Uterus (tissue), 4 donors: ENCODE results near the gene STIMATE. TPM values are rescaled to one million over a fixed set of nuclear protein-coding genes. Genes with fewer than 3 reads are reported as not detected.

Experiments
- DNase-seq, 2 donors: peaks; one replicate each; pipeline ENCODE4 v3.0.0-alpha.2; 2019 to 2020
- H3K27ac ChIP-seq, 2 donors: fragments of 200-600 bp; sonication (generic); 1 replicate in 1 of 2; 2 replicates in 1 of 2; pipeline ENCODE4 v1.5.1; 2016 to 2018
- H3K27me3 ChIP-seq, 2 donors: fragments of 200-600 bp; sonication (generic); one replicate each; pipeline ENCODE4 v1.5.1; 2018 to 2019; ENCODE audit warnings: control low read depth in 1 of 2
- H3K36me3 ChIP-seq, 2 donors: fragments of 200-600 bp; sonication (generic); one replicate each; pipeline ENCODE4 v1.5.1; 2019; ENCODE audit warnings: control low read depth in 1 of 2
- H3K4me1 ChIP-seq, 2 donors: fragments of 200-600 bp; sonication (generic); one replicate each; pipeline ENCODE4 v1.5.1; 2018 to 2019; ENCODE audit warnings: control low read depth in 1 of 2
- H3K4me3 ChIP-seq, 2 donors: fragments of 200-600 bp; sonication (generic); 1 replicate in 1 of 2; 2 replicates in 1 of 2; pipeline ENCODE4 v1.5.1; 2018 to 2019; ENCODE audit warnings: mild to moderate bottlenecking in 1 of 2
- H3K9me3 ChIP-seq, 2 donors: fragments of 200-600 bp; sonication (generic); one replicate each; pipeline ENCODE4 v1.5.1; 2019; ENCODE audit warnings: control low read depth in 1 of 2
- CTCF ChIP-seq, 4 experiments: fragments of 200-600 bp in 2 of 4; fragments of 450-650 bp in 2 of 4; sonication (generic) in 2 of 4; IDR thresholded peaks; one replicate each; pipeline ENCODE4 v1.5.1; 2016 to 2019; ENCODE audit warnings: antibody characterized with exemption in 4 of 4, mild to moderate bottlenecking in 2 of 4, moderate library complexity in 1 of 4
- POLR2A ChIP-seq, 2 donors: fragments of 450-650 bp; IDR thresholded peaks; one replicate each; pipeline ENCODE4 v1.6.1; 2016; ENCODE audit warnings: antibody characterized with exemption in 2 of 2, mild to moderate bottlenecking in 1 of 2, moderate library complexity in 1 of 2
- intact Hi-C: fragments of 100-400 bp; cut with DNase I; formaldehyde crosslinking; loops from one replicate; pipeline ENCODE4 v1.15.1; 2023; ENCODE audit warnings: low total_unique reads
- total RNA-seq, 4 donors: library from RNA; depleted of rRNA in 3 of 4; stranded (reverse); fragments of >200 nt in 3 of 4; gene quantifications; one replicate each; pipeline versions ENCODE4 v1.1.0 to v1.2.4, GENCODE V29; 2014 to 2023
- donor health status: DM: yes; HTN: yes; CAD: no.

Gene STIMATE
- total RNA-seq, 4 donors from 2014 or later, result 6.7 to 24.1 (median 21.5) TPM

- no peak for TF ChIP-seq CTCF (IDR thresholded peaks at IDR 0.05)
- no peak for TF ChIP-seq POLR2A (IDR thresholded peaks at IDR 0.05)
- Histone ChIP-seq H3K27me3 (no peaks in the 10 kb centered on the region), H3K36me3 (no peaks in the 10 kb centered on the region), H3K4me3 (no peak overlapping the region), H3K9me3 (no peaks in the 10 kb centered on the region), H3K27ac (no peak overlapping the region), H3K4me1 (no peaks in the 10 kb centered on the region)
- intact Hi-C loops, result no loop called here
- no peak for DNase-seq
Measured at GRCh38 chr3:52790337-52790736, 107.0 kb downstream of the STIMATE start.

GRCh38 chr3:52789746-52790040, 107.7 kb downstream of the STIMATE start:
- H3K36me3 ChIP-seq, result no peaks in the 10 kb centered on the region
- no peak for TF ChIP-seq POLR2A (IDR thresholded peaks at IDR 0.05)
- TF ChIP-seq CTCF (IDR thresholded peaks at IDR 0.05), result no peak
- no peaks in the 10 kb centered on the region for H3K4me1 ChIP-seq
- H3K9me3 ChIP-seq, result no peaks in the 10 kb centered on the region
- H3K27ac ChIP-seq, result no peak overlapping the region
- no peak for DNase-seq
- H3K27me3 ChIP-seq, result no peaks in the 10 kb centered on the region
- no peak overlapping the region for H3K4me3 ChIP-seq
- intact Hi-C loops, result no loop called here

- no peak overlapping the region for H3K4me3 ChIP-seq
- intact Hi-C loops, result no loop called here
- H3K27ac ChIP-seq, result no peak overlapping the region
- no peaks in the 10 kb centered on the region for H3K4me1 ChIP-seq
- H3K27me3 ChIP-seq, result no peaks in the 10 kb centered on the region
- TF ChIP-seq POLR2A (IDR thresholded peaks at IDR 0.05), result no peak
- TF ChIP-seq CTCF (IDR thresholded peaks at IDR 0.05), result no peak
- no peak for DNase-seq
- H3K9me3 ChIP-seq, result no peaks in the 10 kb centered on the region
- H3K36me3 ChIP-seq, result no peaks in the 10 kb centered on the region
Measured at GRCh38 chr3:52788890-52789745, 108.2 kb downstream of the STIMATE start.

- Histone ChIP-seq H3K27me3 (no peaks in the 10 kb centered on the region), H3K4me3 (no peak overlapping the region), H3K27ac (no peak overlapping the region), H3K4me1 (no peaks in the 10 kb centered on the region), H3K9me3 (no peaks in the 10 kb centered on the region), H3K36me3 (no peaks in the 10 kb centered on the region)
- intact Hi-C loops, result no loop called here
- TF ChIP-seq CTCF (IDR thresholded peaks at IDR 0.05) (no peak), POLR2A (IDR thresholded peaks at IDR 0.05) (no peak)
- DNase-seq, result peak in 1 of 2 donors; percentile 27
Measured at GRCh38 chr3:52787672-52788625, 109.4 kb downstream of the STIMATE start.

- no peaks in the 10 kb centered on the region for H3K27me3 ChIP-seq
- intact Hi-C loops, result no loop called here
- H3K9me3 ChIP-seq, result no peaks in the 10 kb centered on the region
- H3K27ac ChIP-seq, result no peak overlapping the region
- H3K36me3 ChIP-seq, result no peaks in the 10 kb centered on the region
- H3K4me3 ChIP-seq, result no peak overlapping the region
- no peak for DNase-seq
- no peaks in the 10 kb centered on the region for H3K4me1 ChIP-seq
- no peak for TF ChIP-seq POLR2A (IDR thresholded peaks at IDR 0.05)
- no peak for TF ChIP-seq CTCF (IDR thresholded peaks at IDR 0.05)
Measured at GRCh38 chr3:52787246-52787645, 110.1 kb downstream of the STIMATE start.
